ENCODE results near the gene TIPRL.
"Not testable (repeated sequence)": the region's sequence is repeated elsewhere in the genome, so short reads cannot be mapped to it uniquely, and the experiment has no call there.

The TIPRL gene

DNA sequence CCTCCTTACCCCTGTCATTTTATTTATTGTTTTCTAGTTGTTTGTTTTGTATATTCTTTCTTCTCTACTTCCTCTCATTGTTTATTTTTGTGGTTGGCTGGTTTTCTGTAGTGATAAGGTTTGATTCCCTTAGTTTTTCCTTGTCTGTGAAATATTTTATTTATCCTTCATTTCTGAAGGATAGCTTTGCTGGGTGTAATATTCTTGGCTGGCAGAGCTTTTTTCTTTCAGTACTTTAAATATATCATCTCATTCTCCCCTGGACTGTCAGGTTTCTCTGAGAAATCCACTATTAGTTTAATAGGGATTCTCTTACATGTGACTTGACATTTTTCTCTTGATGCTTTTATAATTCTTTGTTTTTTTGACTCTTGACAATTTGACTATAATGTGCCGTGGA lies 18.8 kb upstream of the TIPRL start:
- no peak for DNase-seq

DNA sequence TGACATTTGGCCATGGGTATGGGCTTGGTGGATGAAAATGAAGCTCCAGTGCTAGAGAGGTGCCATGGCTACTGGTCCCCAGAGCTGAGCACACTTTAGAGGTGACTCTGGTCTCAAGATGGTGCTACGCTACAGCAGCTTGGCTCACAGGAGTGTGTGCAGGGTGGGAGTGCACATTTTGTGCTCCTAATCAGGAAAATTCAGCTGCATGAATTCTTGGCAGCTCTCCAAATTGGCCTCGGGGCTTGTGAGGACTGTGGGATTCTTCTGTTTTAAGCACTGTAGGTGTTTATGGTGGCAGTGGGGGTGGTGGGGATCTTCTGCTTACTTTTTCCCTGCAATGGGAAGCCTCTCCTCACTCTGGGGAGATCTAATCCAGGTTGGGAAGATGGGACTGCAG lies 17.3 kb upstream of the TIPRL start:
- DNase-seq: no peak

DNA sequence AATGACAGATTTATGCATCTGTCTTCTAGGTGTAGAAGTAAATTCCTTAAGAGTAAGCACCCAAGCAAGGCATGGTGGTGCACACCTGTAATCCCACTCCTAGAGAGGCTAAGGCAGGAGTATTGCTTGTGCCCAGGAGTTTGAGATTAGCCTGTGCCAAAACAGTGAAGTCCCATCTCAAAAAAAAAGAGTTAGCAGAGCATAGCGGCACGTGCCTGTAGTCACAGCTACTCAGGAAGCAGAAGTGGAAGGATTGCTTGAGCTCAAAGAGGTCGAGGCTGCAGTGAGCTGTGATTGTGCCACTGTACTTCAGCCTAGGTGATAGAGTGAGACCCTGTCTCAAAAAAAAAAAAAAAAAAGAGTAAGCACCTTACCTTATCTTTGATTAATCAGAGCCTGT lies 15.1 kb upstream of the TIPRL start:
- no peak for DNase-seq

DNA sequence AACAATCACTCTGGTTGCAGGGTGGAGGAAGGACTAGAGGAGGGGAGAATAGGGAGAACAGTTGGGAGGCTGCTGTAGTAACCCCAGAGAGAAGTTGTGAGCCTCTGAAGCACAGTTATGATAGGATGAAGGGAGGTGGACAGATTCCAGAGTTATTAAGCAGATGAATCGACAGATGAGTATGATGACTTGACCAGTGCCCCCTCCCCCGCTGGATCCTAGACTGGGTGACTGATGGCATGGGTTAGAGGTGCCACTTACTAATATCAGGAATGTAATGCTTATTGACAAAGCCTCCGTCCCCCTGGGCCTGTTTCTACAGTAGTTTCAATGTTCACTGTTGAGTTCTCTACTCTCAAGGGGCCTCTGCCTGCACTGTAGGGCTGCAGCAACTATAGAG lies 14.0 kb upstream of the TIPRL start:
- no peak for DNase-seq

DNA sequence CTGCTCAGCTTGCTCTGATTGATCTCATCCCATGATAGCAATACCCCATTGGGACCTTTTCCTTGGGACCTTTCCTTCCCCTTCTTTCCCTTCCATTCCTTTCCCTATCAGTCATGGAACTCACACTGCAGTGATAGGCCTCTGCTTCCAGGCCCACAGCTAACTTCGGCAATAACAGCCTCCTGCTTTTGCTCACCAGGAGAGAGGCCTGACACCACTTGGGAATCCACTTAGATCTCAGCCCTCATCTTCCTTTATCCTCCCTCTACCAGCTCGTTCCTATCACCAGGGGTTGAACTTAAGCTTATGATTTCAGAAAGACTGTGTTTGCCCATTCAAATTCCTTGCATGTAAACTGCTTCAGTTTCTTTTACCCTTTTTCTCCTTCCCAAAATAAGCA lies 11.0 kb upstream of the TIPRL start:
- no peak for DNase-seq

DNA sequence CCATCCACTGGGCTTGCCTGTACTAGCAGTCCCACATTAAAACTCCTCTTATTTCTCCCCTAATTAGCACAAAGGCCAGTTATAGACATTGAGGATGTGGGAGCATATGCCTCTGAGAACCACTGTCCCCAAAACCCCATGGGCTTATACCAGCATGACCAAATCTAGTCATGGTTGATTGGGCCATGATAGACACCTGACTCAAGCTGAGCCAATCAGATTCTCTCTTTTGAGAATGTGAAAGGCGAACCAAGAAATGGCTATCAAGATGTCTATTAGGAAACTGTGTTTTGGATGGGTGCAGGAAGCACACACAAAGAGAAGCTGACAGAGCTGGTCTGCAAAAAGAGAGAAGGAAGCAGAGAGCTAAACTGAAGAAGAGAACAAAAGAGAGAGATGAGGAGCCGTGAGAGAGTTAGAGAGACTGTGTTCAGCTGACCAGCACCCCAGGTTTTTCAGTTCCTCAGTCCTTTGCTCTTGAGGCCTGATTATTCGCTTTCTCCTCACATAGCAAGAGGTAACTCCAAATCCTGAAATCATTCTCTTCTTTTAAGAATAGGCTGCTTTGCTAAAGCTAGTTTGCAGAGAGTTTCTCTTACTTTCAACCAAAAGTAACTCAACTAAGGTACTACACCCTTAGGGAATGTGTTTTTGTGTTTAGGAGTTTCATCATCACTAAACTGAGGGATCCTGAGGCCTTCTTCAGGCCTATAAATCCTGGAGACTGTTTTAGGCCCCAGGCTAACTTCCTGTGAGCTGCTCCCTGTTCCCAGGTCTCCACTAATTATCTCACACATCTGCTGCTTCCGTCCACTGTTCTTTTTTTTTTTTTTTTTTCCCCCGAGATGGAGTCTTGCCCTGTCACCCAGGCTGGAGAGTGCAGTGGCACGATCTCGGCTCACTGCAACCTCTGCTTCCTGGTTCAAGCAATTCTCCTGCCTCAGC lies 7.9 kb upstream of the TIPRL start:
- no peak for DNase-seq

DNA sequence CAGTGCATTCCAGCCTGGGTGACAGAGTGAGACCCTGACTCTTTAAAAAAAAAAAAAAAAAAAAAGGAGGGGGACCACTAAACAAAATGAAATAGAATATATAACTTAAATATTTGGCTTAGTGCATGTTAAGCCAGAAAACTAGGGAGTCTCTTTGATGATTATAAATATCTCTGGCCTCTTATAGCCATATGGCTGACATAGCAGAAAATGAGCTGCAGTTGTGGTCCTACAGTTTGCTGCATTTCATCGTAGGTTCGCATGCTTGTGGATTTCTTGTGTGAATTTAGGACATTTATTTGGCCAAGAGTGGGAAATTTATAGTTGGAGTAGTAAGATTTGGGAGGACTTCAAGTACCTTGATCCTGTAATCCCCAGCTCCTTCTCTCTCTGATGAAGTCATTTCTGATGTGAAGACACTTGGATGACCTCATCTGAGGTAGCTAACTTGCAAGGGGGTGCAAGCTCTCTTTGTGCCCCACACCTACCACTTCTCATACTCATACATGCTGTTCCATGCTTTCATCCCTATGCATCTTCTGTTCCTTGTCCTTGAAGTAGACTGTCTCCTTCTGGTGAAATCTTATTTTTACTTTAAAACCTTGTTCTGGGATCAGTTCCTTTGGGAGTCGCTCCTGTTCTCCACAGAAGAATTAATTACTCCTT lies 6.4 kb upstream of the TIPRL start:
- DNase-seq: no peak

DNA sequence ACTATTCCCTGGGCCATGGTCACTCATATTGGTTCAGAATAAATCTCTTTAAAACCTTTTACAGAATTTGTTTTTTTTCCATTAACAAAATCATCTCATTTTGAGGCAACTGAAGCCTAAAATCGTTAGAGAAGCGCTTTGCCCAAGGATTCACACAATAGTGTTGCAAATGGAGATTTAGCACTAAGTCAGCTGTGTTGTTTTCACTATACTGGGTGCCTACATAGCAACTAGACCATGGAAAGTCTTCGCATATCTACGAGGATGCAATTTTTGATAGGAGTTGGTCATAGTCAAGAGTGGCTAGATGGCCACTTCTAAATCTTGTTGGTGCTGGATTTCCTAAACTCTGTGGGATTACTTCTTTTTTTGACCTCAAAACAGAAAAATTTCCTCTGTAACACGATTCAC lies 530 bp upstream of the TIPRL start:
- DNase-seq: no peak

DNA sequence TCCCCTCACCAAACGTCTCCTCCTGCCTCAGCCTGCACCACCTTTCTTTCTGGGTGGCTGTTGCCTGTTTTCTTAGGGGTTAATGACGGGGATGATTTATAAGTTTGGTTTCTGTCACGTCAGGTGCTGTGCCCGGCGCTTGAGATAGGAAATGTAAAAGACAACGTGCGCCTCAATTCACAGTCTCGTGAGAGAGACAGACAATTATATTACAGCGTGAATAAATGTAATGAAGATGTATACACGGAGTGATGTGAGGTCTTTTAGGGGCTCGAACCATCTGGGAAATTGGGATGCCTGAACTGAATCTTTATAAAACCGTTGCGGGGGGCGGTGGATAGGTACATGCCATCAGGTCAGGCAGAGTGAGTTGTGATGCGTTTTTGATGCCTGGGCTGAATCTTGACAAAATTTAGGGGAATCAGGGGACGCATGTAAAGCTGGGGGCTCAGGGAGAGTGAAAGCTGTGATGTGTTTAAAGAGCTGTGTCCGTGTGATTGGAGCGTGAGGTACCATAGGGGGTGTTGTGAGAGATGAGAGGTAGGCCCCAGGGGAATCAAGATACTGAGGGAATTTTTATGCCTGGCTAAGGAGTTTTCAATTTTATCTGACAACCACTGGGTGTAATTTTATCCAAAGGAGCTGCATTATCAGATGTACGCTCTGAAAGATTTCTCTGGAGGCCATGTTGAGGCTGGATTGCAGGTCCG lies 831 bp downstream of the TIPRL start:
- DNase-seq: no peak

DNA sequence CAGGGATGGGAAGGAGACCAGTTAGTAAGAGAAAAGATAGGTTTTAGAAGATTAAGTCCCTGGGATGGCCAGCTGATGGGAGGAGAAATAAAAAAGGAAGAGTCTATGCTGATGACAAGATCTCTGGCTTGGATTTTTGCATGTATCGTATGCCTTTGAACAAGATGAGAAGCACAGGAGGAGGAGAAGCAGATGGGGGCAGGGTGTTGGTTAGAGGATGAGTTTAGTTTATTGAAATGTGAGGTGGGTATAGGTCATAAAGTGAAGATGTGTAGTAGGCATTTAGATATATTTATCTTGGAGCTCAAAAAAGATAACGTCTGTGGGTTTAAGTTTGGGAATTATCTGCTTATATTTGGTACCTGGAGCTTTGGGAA lies 1.4 kb downstream of the TIPRL start:
- no peak for DNase-seq

DNA sequence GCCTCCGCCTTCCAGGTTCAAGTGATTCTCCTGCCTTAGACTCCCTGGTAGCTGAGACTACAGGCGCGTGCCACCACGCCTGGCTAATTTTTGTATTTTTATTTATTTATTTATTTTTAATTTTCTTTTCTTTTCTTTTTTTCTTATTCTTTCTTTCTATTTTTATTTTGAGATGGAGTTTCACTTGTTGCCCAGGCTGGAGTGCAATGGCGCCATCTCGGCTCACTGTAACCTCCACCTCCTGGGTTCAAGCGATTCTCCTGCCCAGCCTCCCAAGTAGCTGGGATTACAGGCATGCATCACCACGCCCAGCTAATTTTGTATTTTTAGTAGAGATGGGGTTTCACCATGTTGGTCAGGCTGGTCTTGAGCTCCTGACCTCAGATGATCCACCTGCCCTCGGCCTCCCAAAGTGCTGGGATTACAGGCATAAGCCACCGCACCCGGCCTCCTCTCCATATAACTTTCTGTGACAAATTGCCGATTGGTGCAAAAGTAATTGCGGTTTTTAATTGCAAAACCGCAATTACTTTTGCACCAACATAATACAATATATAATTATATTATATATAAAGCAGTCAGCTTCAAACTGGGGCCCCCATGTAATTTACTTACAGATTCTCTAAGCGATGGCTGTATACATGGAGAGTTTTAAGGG lies 2.4 kb downstream of the TIPRL start:
- DNase-seq: not testable (repeated sequence)

DNA sequence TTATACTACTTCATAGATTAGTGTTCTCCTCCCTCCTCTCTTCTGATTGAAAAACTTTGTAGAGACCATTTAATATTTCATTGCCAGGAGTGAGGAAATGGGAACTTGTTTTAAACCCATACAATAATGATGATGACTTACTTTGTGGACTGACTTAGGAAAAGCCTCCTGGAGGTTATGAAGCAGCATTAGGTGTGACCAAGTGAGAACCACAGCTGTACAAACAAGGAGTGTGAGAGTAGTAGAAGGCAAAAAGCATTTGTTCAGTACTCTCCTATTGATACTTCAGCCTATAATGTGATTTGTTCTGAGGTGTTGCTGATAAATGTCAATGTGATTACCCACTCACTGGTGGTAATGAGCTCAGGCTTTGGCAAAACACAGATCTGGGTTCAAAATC lies 8.4 kb downstream of the TIPRL start:
- DNase-seq: peak; percentile 30

DNA sequence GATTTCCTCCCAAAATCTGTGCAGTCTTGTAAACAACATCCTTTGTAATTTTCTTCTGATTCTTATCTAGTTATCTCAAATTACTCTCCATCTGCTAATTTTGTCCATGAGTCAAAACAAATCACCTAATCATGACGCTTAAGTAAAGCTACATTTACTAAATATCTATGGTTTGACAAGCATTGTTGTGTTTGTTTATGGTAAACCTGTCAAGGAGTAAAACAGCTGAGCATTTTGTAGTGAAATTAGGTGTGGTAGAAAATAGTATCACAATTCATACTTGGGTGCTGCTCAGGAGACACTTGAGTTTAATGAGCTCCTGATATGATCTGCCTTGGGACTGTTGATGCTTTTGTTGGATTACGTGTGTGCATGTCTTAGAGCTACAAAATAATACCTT lies 11.6 kb downstream of the TIPRL start:
- no peak for DNase-seq

DNA sequence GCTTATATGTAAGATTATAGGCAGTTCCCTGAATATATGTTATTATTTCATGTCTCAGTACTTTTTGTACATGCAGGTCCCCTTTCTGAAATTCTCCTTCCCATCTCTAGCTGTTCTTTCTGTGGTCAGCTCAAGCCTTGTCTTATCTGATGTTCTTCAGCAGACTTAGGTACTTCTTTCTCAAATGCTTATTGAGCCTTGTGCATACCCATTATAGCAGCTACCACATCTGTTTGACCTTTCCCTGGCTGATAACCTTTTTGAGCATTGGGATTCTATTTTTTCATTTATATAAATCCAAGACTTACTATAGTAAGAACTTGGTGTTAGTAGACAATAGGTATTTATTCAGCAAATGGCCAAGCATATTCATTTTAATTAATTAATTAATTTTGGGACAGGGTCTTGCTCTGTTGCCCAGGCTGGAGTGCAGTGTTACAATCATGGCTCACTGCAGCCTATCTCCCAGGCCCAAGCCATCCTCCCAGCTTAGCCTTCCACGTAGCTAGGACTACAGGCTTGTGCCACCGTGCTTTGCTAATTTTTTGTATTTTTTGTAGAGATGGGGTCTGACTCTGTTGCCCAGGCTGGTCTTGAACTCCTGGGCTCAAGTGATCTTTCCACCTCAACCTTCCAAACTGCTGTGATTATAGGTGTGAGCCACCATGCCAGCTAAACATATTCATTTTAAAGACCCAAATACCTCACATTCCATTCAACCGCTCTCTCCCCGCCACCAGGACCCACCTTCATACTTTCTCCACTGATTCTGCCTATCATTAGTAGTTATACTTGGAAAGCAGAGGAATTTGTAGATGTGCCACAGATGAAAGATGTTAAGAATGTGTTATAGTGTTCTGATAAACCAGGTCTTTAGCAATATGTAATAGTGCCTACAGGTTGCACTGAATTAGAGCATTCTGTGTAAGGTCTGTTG lies 16.7 kb downstream of the TIPRL start:
- DNase-seq: no peak

DNA sequence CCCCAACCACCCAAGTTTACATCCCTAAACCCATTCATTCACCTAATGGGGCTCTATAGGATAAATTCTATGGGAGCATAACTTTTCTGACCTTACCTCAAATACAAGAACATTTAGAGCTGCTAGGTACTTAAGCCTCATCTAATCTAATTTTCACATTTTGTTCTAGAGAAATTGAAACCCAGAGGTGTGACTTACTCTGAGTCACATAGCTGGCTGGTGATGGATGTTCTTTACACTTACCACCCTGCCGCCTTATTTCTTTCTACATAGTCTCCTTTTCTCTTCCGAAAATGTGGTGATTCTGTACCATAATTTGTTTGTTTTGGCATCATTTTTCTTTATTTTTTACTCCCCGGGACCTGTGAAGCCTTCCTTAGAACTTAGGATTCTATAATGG lies 20.3 kb downstream of the TIPRL start:
- no peak for DNase-seq

DNA sequence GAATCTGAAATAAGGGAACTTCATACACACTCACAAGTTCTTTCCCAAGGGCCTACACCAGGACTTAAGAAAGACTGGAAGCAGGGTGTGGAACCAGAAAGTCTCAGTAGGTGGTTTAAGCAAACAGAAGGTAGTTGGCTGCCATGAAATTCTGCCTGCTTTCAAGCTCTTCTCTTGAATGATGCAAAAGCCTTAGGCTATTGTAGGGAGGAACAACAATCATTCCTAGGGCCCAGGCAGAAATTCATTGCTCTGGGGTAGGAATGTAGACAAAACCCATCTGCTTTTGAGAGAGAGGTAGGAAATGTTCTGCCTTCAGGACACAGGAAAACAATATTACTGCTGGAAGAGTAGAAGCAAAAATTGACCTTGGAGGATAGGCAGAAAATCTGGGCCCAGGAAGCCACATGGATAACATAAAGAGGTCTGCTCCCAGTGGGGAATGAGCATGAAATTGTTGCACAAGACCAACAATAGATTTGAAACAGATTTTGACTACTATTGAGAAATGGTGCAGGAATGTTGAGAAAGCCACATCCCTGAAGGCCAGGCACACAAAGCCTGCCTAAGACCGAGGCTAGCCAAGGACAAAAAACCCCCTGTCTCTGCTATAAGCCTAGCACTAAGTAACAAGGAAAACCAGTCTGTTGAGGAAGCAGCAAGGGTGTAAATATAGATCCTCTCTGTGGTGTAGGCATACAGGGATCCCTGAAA lies 24.3 kb downstream of the TIPRL start:
- DNase-seq: no peak

DNA sequence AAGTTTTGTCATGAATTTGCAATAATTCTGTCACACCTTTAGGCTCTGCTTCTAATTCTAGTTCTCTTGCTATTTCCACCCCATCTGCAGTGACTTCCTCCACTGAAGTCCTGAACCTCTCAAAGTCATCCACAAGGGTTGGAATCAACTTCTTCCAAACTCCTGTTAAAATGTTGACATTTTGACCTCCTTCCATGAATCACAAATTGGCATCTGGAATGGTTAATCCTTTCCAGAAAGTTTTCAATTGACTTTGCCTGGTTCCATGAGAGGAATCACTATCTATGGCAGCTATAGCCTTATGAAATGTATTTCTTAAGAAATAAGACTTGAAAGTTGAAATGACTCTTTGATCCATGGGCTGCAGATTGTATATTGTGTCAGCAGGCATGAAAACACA lies 27.3 kb downstream of the TIPRL start:
- DNase-seq: no peak

DNA sequence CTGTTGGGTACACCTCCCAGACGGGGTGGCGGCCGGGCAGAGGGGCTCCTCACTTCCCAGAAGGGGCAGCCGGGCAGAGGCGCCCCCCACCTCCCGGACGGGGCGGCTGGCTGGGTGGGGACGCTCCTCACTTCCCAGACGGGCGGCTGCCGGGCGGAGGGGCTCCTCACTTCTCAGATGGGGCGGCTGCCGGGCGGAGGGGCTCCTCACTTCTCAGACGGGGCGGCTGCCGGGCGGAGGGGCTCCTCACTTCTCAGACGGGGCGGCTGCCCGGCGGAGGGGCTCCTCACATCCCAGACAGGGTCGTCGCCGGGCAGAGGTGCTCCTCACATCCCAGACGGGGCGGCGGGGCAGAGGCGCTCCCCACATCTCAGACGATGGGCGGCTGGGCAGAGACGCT lies 28.9 kb downstream of the TIPRL start:
- not testable (repeated sequence) for DNase-seq

DNA sequence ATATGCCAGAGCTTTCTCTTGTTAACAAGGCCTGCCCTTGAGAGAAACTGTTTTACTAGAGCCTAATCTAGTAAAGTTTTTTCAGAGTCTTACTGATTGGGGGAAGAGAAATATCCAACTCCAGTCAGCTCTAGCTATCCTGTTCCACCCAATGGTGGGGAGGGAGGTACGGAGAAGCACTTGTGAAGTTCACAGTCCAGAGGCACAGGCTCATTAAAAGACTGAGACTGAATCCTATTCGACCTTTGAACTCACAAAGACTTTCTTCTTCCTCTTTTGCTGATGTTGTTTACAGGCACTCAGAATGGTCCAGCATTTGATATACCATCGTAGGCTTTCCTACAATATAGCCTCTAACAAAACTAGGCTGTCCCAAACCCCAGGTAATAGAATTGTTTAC lies 31.6 kb downstream of the TIPRL start:
- DNase-seq: no peak

DNA sequence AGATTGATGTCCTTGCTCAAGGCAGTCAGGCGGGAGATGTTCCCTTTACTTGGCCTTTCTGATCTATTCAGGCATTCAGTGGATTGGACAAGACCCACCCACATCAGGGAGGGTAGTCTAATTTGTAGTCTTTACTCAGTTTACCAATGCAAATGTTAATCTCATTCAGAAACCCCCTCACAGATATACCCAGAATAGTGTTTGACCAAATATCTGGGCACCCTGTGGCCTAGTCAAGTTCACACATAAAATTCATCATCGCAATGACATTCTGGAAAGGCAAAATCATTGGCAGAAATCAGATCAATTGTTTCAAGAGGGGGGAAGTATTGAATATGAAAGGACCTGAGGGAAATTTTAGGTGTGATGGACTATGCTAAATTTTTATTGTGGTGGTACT lies 34.6 kb downstream of the TIPRL start:
- no peak for DNase-seq

DNA sequence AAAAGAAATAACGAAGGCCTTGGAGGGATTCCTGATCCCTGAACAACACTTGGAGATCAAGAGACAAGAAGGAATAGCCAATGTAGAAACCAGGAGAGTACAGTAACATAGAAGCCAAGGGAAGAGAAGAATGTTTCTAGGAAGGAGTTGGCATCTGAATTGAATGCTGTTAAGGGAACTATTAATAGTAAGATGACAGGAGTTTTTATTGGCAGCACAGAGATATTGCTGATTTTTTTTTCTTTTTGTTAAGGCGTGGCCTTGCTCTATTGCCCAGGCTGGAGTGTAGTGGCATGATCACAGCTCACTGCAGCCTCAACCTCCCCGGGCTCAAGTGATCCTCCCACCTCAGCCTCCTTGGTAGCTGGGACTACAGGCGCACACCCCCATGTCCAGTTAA lies 37.4 kb downstream of the TIPRL start:
- no peak for DNase-seq

DNA sequence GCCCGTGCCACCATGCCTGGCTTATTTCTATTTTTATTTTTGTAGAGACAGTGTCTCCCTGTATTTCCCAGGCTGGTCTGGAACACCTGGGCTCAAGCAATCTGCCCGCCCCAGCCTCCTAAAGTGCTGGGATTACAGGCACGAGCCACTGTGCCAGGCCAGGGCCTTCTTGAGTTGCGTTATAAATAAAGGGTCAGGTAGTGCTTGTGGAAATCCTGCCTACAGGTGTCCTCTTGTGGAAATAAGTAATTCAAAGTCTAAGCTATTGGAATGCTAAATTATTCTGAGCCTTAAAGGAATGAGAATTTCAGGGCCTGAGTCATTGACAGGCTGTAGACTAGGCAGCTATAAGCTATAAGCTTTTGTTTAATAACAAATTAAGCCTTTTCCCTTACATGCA lies 38.9 kb downstream of the TIPRL start:
- no peak for DNase-seq

Measured in SHP77 treated with DMSO at 0.1 percent for 48 hours (cell line).